Spinal cord (tissue), 10 donors: ENCODE measurements around the gene NLRC5. TPM values are rescaled to one million over a fixed set of nuclear protein-coding genes. Genes with fewer than 3 reads are reported as not detected.
"Not testable (repeated sequence)": the region's sequence is repeated elsewhere in the genome, so short reads cannot be mapped to it uniquely, and the experiment has no call there.

Source experiments
- DNase-seq, 6 donors: peaks; one replicate each; pipeline versions ENCODE4 v3.0.0 to v3.0.0-alpha.2; 2013 to 2015; ENCODE audit warnings: low spot score in 6 of 6, low read depth in 4 of 6
- H3K27ac ChIP-seq: one replicate; pipeline ENCODE4 v1.5.1; 2013; ENCODE audit warnings: low read depth, low read length, control low read depth
- H3K27me3 ChIP-seq: one replicate; pipeline ENCODE4 v1.6.1; 2013; ENCODE audit warnings: low read length; ENCODE audit not compliant: control insufficient read depth, insufficient read depth
- H3K36me3 ChIP-seq: one replicate; pipeline ENCODE4 v1.6.1; 2013; ENCODE audit warnings: low read length; ENCODE audit not compliant: control insufficient read depth, insufficient read depth
- H3K4me1 ChIP-seq: one replicate; pipeline ENCODE4 v1.6.1; 2013; ENCODE audit warnings: low read length; ENCODE audit not compliant: control insufficient read depth, insufficient read depth
- H3K4me3 ChIP-seq: one replicate; pipeline ENCODE4 v1.5.1; 2013; ENCODE audit warnings: low read depth, low read length, control low read depth
- H3K9me3 ChIP-seq: one replicate; pipeline ENCODE4 v1.6.1; 2013; ENCODE audit warnings: low read length; ENCODE audit not compliant: control insufficient read depth, insufficient read depth
- WGBS: methylation state at CpG from one replicate; pipeline ENCODE4 v1.1.5; 2013; ENCODE audit warnings: missing lambda C conversion rate; ENCODE audit not compliant: insufficient coverage; 5-methylcytosine and 5-hydroxymethylcytosine counted together
- polyA plus RNA-seq, 2 donors: library from polyadenylated mRNA; unstranded; fragments of 120-200 nt; gene quantifications; one replicate each; pipeline ENCODE4 v1.2.1, GENCODE V29; 2013; ENCODE audit not compliant: insufficient read length in 2 of 2
- total RNA-seq, 2 donors: library from RNA; depleted of rRNA in 1 of 2; stranded (reverse); fragments of 120-200 nt in 1 of 2; fragments of >200 nt in 1 of 2; gene quantifications; one replicate each; pipeline versions ENCODE4 v1.2.3 to v1.2.4, GENCODE V29; 2013 to 2014
- donor health status: healthy.

Gene NLRC5
- total and polyA plus RNA-seq, 4 donors = 2.5 to 5.7 (median 4.8) TPM

DNA sequence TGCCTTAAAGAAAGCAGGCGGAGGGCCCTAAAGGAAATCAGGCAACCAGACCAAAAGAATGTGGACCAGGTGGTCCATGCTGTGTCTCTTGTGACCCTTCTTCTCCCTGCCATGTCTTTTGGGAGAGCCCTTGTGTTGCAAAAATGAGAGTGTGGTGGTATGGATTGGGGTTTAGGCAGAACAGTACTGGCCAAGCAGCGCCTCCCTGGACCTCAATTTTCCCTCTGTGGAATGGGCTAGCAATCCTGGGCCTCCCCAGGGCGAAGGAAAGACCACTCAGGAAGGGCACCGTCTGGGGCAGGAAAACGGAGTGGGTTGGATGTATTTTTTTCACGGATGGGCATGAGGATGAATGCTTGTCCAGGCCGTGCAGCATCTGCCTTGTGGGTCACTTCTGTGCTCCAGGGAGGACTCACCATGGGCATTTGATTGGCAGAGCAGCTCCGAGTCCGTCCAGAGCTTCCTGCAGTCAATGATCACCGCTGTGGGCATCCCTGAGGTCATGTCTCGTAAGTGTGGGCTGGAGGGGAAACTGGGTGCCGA lies 7.6 kb upstream of the NLRC5 start:
- H3K27ac ChIP-seq = no peak overlapping the region
- DNase-seq = no peak
- 86% methylated on average over 11 of the region's 12 CpGs for WGBS
- no peaks in the 10 kb centered on the region for H3K9me3 ChIP-seq
- H3K4me3 ChIP-seq = no peak overlapping the region
- H3K36me3 ChIP-seq = no peaks in the 10 kb centered on the region
- no peaks in the 10 kb centered on the region for H3K27me3 ChIP-seq
- no peaks in the 10 kb centered on the region for H3K4me1 ChIP-seq

DNA sequence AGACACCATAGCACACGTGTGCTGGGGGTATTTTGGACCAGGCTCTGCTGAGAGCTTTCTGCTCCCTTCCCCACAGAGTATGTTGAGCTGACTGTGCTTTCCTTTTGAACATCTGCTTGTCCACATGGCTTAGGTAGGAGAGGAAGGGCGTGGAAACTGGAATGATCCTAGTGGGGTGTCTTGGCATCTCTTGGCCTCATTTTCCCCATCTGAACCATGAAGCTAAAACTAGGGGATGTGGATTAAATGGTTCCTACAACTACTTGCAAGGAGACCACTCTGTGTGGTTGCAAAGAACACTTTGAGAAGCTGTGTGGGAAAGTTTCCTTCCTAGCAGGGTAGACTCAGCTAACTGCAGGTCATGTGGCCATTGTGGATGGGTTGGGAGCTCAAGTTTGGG lies 6.7 kb upstream of the NLRC5 start:
- H3K9me3 ChIP-seq = no peaks in the 10 kb centered on the region
- H3K36me3 ChIP-seq = no peaks in the 10 kb centered on the region
- H3K4me1 ChIP-seq = no peaks in the 10 kb centered on the region
- DNase-seq = no peak
- H3K27ac ChIP-seq = no peak overlapping the region
- no CpG with 5 or more reads among the region's 2 CpGs for WGBS
- no peaks in the 10 kb centered on the region for H3K27me3 ChIP-seq
- H3K4me3 ChIP-seq = no peak overlapping the region

DNA sequence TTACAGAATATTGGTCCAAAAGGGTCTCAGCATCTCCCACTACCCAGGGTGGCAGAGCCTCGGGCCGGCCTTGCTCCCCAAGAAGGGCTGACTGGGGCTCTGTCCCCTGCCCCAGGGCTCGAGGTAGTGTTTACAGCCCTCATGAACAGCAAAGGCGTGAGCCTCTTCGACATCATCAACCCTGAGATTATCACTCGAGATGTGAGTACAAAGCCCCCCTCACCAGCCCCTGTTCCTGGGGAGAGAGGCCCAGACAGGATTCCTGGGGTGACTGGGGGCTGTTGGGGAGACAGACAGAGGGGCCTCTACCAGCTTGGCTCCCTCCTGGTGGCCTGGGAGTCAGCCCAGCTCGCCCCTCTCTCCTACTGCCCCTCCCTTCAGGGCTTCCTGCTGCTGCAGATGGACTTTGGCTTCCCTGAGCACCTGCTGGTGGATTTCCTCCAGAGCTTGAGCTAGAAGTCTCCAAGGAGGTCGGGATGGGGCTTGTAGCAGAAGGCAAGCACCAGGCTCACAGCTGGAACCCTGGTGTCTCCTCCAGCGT lies 6.1 kb upstream of the NLRC5 start:
- no peak overlapping the region for H3K27ac ChIP-seq
- no peaks in the 10 kb centered on the region for H3K9me3 ChIP-seq
- H3K4me1 ChIP-seq = no peaks in the 10 kb centered on the region
- DNase-seq = no peak
- H3K4me3 ChIP-seq = no peak overlapping the region
- H3K36me3 ChIP-seq = no peaks in the 10 kb centered on the region
- H3K27me3 ChIP-seq = no peaks in the 10 kb centered on the region
- WGBS = 56% methylated on average over 3 of the region's 9 CpGs

DNA sequence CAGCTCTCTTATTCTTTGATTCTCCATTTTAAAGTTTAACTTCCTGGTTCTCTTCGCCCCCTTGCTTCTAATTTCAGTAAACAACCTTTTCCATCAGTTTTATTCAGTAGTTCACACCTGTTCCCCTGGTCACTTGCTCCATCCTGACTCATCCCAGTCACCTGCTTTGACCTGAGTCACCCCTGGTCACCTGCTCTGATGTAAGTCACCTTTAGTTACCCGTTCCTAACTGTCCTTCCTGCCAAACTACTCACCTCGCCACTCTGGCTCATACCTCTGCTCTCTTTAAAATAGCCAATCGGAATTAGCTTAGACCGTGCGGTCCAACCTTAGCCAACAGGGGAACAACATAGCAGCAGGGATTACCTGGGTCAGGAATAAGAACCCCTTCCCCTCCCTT lies 4.7 kb upstream of the NLRC5 start:
- no peaks in the 10 kb centered on the region for H3K36me3 ChIP-seq
- no peaks in the 10 kb centered on the region for H3K9me3 ChIP-seq
- no peak for DNase-seq
- no peak overlapping the region for H3K27ac ChIP-seq
- peaks cover 11% of the 10 kb centered on the region for H3K4me1 ChIP-seq
- H3K4me3 ChIP-seq = no peak overlapping the region
- 97% methylated on average over 6 of the region's 6 CpGs for WGBS
- peaks cover 4% of the 10 kb centered on the region for H3K27me3 ChIP-seq

DNA sequence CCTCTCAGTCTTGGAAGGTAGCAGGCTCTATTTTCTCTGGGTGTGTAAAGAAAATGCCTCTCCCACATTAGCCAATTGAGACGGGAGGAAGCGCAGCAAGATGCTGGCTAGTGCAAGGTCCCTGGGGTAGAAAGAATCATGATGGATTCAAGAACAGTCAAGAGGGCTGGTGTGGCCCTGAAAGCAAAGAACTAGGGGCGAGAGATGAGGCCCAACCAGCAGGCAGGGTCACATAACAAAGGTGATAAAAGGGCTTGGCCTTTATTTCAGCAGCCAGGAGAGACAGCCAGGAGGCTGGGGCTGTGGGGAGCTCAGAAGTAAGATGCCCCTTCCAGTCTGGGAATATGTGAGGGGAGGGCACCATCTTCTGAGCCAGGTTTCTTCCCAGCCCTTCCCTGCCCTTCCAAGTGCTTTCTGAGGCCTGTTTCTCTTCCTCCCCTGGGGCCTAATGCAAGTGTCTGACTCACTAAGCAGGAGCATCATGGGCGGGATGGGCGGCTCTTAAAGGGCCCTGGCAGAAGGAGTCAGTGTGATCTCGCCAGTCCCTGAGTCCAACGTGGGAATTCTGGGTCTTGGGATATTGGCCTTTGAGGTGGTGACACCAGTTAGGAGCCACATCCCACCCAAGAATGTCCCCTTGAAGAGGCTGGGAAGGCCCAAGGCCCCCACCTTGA lies 3.9 kb upstream of the NLRC5 start:
- 77% methylated on average over 6 of the region's 7 CpGs for WGBS
- H3K4me3 ChIP-seq = no peak overlapping the region
- no peak for DNase-seq
- peaks cover 4% of the 10 kb centered on the region for H3K27me3 ChIP-seq
- no peaks in the 10 kb centered on the region for H3K9me3 ChIP-seq
- H3K27ac ChIP-seq = no peak overlapping the region
- peaks cover 17% of the 10 kb centered on the region for H3K4me1 ChIP-seq
- no peaks in the 10 kb centered on the region for H3K36me3 ChIP-seq

DNA sequence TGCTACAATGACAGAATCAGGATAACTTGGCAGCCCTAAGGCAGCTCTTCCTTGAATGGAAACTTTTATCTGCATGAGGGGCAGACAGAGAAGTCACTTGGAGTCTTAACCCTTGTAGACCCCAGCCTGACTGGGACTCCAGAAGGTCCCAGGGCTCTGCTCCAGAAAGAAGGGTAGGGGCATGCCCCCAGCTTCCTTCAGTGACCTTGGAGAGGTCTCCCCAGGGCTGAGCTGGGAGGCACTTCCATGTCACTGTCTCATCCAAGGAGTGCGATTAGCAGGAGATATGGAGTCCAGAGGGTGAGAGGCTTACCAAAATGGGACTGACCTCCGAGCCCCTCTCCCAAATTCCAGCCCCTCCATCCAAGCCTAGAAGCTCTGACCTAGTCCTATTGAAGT lies 3.4 kb upstream of the NLRC5 start:
- H3K27ac ChIP-seq = no peak overlapping the region
- DNase-seq = no peak
- peaks cover 9% of the 10 kb centered on the region for H3K27me3 ChIP-seq
- peaks cover 21% of the 10 kb centered on the region for H3K4me1 ChIP-seq
- 100% methylated on average over 1 of the region's 2 CpGs for WGBS
- no peaks in the 10 kb centered on the region for H3K9me3 ChIP-seq
- no peak overlapping the region for H3K4me3 ChIP-seq
- H3K36me3 ChIP-seq = no peaks in the 10 kb centered on the region

DNA sequence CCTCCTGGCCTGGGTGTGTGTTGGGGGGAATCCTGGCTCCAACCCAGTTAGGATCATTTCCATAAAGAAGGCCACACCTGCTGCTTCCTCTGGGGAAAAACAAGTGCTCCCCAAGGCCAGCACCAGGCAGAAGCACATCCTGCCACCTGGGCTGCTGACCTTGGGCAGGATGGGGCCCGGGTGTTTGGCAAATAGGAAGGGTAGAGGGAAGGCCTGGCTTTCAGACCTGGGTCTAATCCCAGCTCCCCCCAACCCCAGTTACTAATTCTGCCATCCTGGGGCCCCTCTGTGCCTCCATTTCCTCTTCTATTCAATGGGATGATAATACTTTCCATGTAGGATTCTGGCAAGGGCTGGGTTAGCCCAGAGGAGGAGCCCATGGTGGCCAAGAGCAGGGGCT lies 3.0 kb upstream of the NLRC5 start:
- no peak for DNase-seq
- Histone ChIP-seq H3K27ac (no peak overlapping the region), H3K9me3 (no peaks in the 10 kb centered on the region), H3K27me3 (peaks cover 10% of the 10 kb centered on the region), H3K4me1 (peaks cover 21% of the 10 kb centered on the region), H3K36me3 (no peaks in the 10 kb centered on the region), H3K4me3 (no peak overlapping the region)
- WGBS = no CpG with 5 or more reads among the region's 1 CpG

DNA sequence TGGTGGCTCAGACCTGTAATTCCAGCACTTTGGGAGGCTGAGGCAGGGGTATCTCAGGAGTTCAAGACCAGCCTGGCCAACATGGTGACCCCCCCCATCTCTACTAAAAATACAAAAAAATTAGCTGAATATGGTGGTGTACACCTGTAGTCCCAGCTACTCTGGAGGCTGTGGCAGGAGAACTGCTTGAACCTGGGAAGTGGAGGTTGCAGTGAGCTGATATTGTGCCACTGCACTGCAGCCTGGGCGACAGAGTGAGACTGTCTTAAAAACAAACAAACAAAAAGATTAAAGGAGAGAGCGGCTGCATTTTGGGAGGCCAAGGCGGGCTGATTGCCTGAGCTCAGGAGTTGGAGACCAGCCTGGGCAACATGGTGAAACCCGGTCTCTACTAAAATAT lies 2.4 kb upstream of the NLRC5 start:
- not testable (repeated sequence) for H3K9me3 ChIP-seq, H3K36me3 ChIP-seq, DNase-seq, H3K4me3 ChIP-seq, H3K27ac ChIP-seq
- WGBS = 70% methylated on average over 2 of the region's 4 CpGs
- peaks cover 10% of the 10 kb centered on the region for H3K27me3 ChIP-seq
- H3K4me1 ChIP-seq = peaks cover 21% of the 10 kb centered on the region

DNA sequence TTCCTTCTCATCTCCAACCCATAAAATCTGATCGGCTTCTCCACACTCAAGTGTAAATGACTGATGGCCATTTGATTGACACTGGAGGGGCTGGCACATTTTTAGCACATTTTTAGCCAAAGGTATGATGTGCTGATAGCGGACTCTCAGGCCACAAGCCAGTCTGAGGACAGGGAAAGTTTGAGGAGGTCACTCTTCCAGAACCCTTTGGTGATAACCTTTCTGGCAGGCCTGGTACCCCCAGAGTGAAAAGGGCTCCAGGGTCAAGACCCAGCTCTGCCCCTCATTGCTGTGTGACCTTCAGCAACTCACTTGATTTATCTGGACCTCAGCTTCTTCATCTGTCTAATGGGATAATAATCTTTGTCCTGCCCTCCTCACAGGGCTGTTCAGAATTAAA lies 1.7 kb upstream of the NLRC5 start:
- WGBS = 100% methylated on average over 2 of the region's 2 CpGs
- no peak for DNase-seq
- Histone ChIP-seq H3K27me3 (peaks cover 10% of the 10 kb centered on the region), H3K9me3 (no peaks in the 10 kb centered on the region), H3K4me1 (peaks cover 21% of the 10 kb centered on the region), H3K36me3 (no peaks in the 10 kb centered on the region), H3K4me3 (no peak overlapping the region), H3K27ac (no peak overlapping the region)
